ENCODE measurements around the gene LKAAEAR1. TPM values are rescaled to one million over a fixed set of nuclear protein-coding genes. Genes with fewer than 3 reads are reported as not detected.

The LKAAEAR1 gene
- total RNA-seq, 1 donor from 2014 or later = not detected

DNA sequence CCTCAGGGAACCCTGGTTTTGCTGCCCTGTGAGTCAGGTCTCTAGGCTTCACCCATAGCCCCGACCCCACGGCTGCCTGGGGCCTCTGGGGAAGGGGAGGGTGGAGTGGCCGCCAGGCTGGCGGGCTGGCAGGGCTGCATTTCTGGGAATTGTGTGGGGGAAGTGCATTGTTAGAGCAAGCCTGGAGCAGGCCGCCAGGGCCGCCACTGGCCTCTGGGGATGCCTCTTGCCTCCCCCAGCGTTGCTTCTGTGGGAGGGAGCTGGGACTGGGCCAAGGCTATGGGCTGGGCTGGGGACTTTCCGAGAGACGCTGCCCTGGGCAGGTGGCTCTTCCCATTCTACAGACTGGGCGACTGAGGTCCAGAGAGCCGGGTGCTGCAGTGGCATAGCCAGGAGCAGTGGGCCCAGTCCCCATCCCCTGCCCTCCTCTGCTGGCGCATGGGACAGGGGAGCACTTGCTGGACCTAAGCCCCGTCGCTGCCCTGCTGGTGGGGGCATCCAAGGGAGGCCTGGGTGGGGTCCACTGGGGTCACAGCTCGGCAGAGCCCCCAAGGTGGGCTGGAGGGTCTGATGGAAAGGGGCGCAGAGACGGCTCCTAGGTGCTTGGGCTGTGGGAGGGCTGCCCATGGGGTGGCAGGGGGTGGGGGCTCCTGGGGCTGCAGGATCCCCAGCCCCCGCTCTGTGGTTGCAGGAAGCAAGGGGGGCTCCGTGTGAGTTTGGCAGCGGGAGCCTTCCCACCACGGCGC is 28.1 kb downstream of the LKAAEAR1 start:
- H3K27me3 ChIP-seq (ENCODE audit: control insufficient read depth, insufficient read depth, low read length) = peaks cover 29% of the 10 kb centered on the region
- no peak for DNase-seq (ENCODE audit: low read depth)
- H3K4me3 ChIP-seq (ENCODE audit: low read depth, low read length) = no peak overlapping the region
- H3K36me3 ChIP-seq (ENCODE audit: control insufficient read depth, insufficient read depth, low read length) = no peaks in the 10 kb centered on the region
- TF ChIP-seq CTCF (IDR thresholded peaks at IDR 0.05; ENCODE audit: insufficient read depth, low read length, poor library complexity, severe bottlenecking) = no peak

GRCh38 chr20:64055396-64055892 is 28.8 kb downstream of the LKAAEAR1 start:
- Histone ChIP-seq H3K36me3 (ENCODE audit: control insufficient read depth, insufficient read depth, low read length) (no peaks in the 10 kb centered on the region), H3K27me3 (ENCODE audit: control insufficient read depth, insufficient read depth, low read length) (peaks cover 34% of the 10 kb centered on the region), H3K4me3 (ENCODE audit: low read depth, low read length) (no peak overlapping the region)
- no peak for TF ChIP-seq CTCF (IDR thresholded peaks at IDR 0.05; ENCODE audit: insufficient read depth, low read length, poor library complexity, severe bottlenecking)
- DNase-seq (ENCODE audit: low read depth) = no peak

- Histone ChIP-seq H3K27me3 (ENCODE audit: control insufficient read depth, insufficient read depth, low read length) (peaks cover 44% of the 10 kb centered on the region), H3K4me3 (ENCODE audit: low read depth, low read length) (no peak overlapping the region), H3K36me3 (ENCODE audit: control insufficient read depth, insufficient read depth, low read length) (no peaks in the 10 kb centered on the region)
- TF ChIP-seq CTCF (IDR thresholded peaks at IDR 0.05; ENCODE audit: insufficient read depth, low read length, poor library complexity, severe bottlenecking) = peak; percentile 39
- no peak for DNase-seq (ENCODE audit: low read depth)
Measured at GRCh38 chr20:64053841-64054661, 30.1 kb downstream of the LKAAEAR1 start.

DNA sequence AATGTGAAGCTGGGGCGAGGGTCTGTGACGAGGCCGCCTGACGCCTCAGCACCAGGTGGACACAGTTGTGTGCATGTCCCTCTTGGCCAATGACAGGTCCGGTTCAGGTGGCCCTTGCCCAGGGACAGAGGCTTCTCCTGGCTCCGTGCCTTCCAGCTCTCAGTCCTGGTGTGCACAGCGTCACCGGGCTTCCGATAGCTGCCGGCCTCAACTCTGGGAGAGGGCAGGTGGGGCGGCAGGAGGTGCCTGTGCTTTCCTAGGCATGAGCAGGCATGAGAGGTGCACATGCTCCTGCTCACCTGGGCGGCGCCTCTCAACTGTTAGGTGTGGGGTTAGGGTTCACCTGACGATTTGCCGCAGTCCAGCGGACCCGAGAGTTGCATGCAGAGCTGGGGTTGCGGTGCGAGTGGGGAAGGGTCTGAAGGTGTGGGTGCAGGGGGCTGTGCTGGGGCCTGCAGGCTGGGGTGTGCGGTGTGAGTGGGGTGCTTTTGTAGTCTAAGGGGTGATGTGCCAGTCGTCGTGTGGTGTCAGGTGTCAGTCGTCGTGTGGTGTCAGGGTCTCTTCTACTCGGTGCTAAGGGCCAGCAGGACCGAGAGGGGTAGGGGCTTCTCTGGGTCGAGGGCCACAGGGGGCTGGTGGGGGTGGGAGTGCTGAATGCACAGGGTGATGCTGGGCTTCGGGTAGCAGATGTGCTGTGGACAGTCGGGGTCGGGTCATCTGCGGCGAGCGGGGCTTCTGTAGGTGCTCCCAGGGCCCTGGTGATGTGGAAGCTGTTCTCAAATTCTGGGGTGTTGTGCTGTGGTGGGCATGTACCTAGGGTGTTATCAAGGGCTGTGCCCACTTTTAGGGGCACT is 31.0 kb downstream of the LKAAEAR1 start:
- Histone ChIP-seq H3K36me3 (ENCODE audit: control insufficient read depth, insufficient read depth, low read length) (no peaks in the 10 kb centered on the region), H3K4me3 (ENCODE audit: low read depth, low read length) (no peak overlapping the region), H3K27me3 (ENCODE audit: control insufficient read depth, insufficient read depth, low read length) (peaks cover 50% of the 10 kb centered on the region)
- TF ChIP-seq CTCF (IDR thresholded peaks at IDR 0.05; ENCODE audit: insufficient read depth, low read length, poor library complexity, severe bottlenecking) = no peak
- DNase-seq (ENCODE audit: low read depth) = no peak

- no peak for DNase-seq (ENCODE audit: low read depth)
- Histone ChIP-seq H3K36me3 (ENCODE audit: control insufficient read depth, insufficient read depth, low read length) (no peaks in the 10 kb centered on the region), H3K4me3 (ENCODE audit: low read depth, low read length) (no peak overlapping the region), H3K27me3 (ENCODE audit: control insufficient read depth, insufficient read depth, low read length) (peaks cover 58% of the 10 kb centered on the region)
- TF ChIP-seq CTCF (IDR thresholded peaks at IDR 0.05; ENCODE audit: insufficient read depth, low read length, poor library complexity, severe bottlenecking) = no peak
Measured at GRCh38 chr20:64052326-64052722, 31.9 kb downstream of the LKAAEAR1 start.
